Right lobe of liver (tissue), 4 donors: Measurements from ENCODE around the gene VAMP8.

ENCODE experiments used
- CTCF ChIP-seq, 4 donors: fragments of 200-600 bp in 3 of 4; fragments of 450-650 bp in 1 of 4; IDR thresholded peaks; one replicate each; pipeline versions ENCODE4 v1.5.1 to v1.8.0; 2016 to 2022; ENCODE audit warnings: antibody characterized with exemption in 4 of 4, mild to moderate bottlenecking in 2 of 4
- POLR2A ChIP-seq: fragments of 450-650 bp; IDR thresholded peaks from one replicate; pipeline ENCODE4 v1.6.1; 2017; ENCODE audit warnings: antibody characterized with exemption, mild to moderate bottlenecking
- donor health status: DM: no; HTN: no; CAD: no.
- donor health status: DM: no; HTN: no; CAD: no.
- donor health status: DM: no; HTN: yes; CAD: no.

GRCh38 chr2:85580206-85580605, 2.8 kb downstream of the VAMP8 start:
- no peak for TF ChIP-seq POLR2A
- no peak for TF ChIP-seq CTCF (IDR thresholded peaks at IDR 0.05)
